Raji (cell line): ENCODE results near the gene BRSK2.

Source experiments
- POLR2A ChIP-seq: IDR thresholded peaks from 2 replicates; pipeline ENCODE4 v1.6.1; 2011; ENCODE audit warnings: low read depth, low read length, control low read depth; ENCODE audit not compliant: insufficient read depth

The BRSK2 gene

GRCh38 chr11:1352696-1353382 is 36.9 kb upstream of the BRSK2 start:
- no peak for TF ChIP-seq POLR2A

- TF ChIP-seq POLR2A: no peak
Observed at GRCh38 chr11:1353383-1354124, 36.2 kb upstream of the BRSK2 start.

- TF ChIP-seq POLR2A: no peak
Observed at GRCh38 chr11:1354125-1354938, 35.4 kb upstream of the BRSK2 start.

GRCh38 chr11:1356007-1356435 is 33.7 kb upstream of the BRSK2 start:
- TF ChIP-seq POLR2A: no peak

GRCh38 chr11:1356478-1356960 is 33.2 kb upstream of the BRSK2 start:
- TF ChIP-seq POLR2A: no peak

GRCh38 chr11:1358286-1358685 is 31.4 kb upstream of the BRSK2 start:
- TF ChIP-seq POLR2A: no peak

- TF ChIP-seq POLR2A: no peak
Observed at GRCh38 chr11:1359556-1359955, 30.2 kb upstream of the BRSK2 start.

- TF ChIP-seq POLR2A: no peak
Observed at GRCh38 chr11:1360181-1360834, 29.4 kb upstream of the BRSK2 start.

GRCh38 chr11:1360835-1361357 is 28.8 kb upstream of the BRSK2 start:
- no peak for TF ChIP-seq POLR2A

GRCh38 chr11:1361882-1362281 is 27.9 kb upstream of the BRSK2 start:
- TF ChIP-seq POLR2A: no peak

- TF ChIP-seq POLR2A: no peak
Observed at GRCh38 chr11:1367721-1368120, 22.0 kb upstream of the BRSK2 start.

- TF ChIP-seq POLR2A: no peak
Observed at GRCh38 chr11:1368216-1368615, 21.5 kb upstream of the BRSK2 start.

- no peak for TF ChIP-seq POLR2A
Observed at GRCh38 chr11:1368966-1369365, 20.8 kb upstream of the BRSK2 start.

- TF ChIP-seq POLR2A: no peak
Observed at GRCh38 chr11:1369371-1370005, 20.2 kb upstream of the BRSK2 start.
